ENCODE data around the gene TJP1. TPM values are rescaled to one million over a fixed set of nuclear protein-coding genes. Genes with fewer than 3 reads are reported as not detected.

The TJP1 gene
- total RNA-seq, 1 donor from 2014 or later, result not detected

- Mint-ChIP-seq H3K27ac (no peak overlapping the region), H3K36me3 (ENCODE audit: low read depth) (no peaks in the 10 kb centered on the region), H3K4me3 (no peak overlapping the region), H3K4me1 (ENCODE audit: low read depth) (no peaks in the 10 kb centered on the region), H3K9me3 (no peaks in the 10 kb centered on the region), H3K27me3 (ENCODE audit: insufficient read depth) (peaks cover 10% of the 10 kb centered on the region)
- intact Hi-C loops (cut with micrococcal nuclease), result no loop called here
- no peak for DNase-seq (ENCODE audit: low spot score)
Observed at GRCh38 chr15:29695489-29696167, 126.6 kb downstream of the TJP1 start.

GRCh38 chr15:29693225-29693624 is 129.0 kb downstream of the TJP1 start:
- no peak overlapping the region for H3K27ac Mint-ChIP-seq
- no peak for DNase-seq (ENCODE audit: low spot score)
- H3K4me3 Mint-ChIP-seq, result no peak overlapping the region
- intact Hi-C loops (cut with micrococcal nuclease), result no loop called here
- H3K4me1 Mint-ChIP-seq (ENCODE audit: low read depth), result no peaks in the 10 kb centered on the region
- H3K27me3 Mint-ChIP-seq (ENCODE audit: insufficient read depth), result peaks cover 10% of the 10 kb centered on the region
- H3K9me3 Mint-ChIP-seq, result no peaks in the 10 kb centered on the region
- no peaks in the 10 kb centered on the region for H3K36me3 Mint-ChIP-seq (ENCODE audit: low read depth)

- no peaks in the 10 kb centered on the region for H3K4me1 Mint-ChIP-seq (ENCODE audit: low read depth)
- no peak for DNase-seq (ENCODE audit: low spot score)
- no peaks in the 10 kb centered on the region for H3K9me3 Mint-ChIP-seq
- H3K27ac Mint-ChIP-seq, result no peak overlapping the region
- intact Hi-C loops (cut with micrococcal nuclease), result no loop called here
- H3K27me3 Mint-ChIP-seq (ENCODE audit: insufficient read depth), result peaks cover 8% of the 10 kb centered on the region
- H3K36me3 Mint-ChIP-seq (ENCODE audit: low read depth), result no peaks in the 10 kb centered on the region
- no peak overlapping the region for H3K4me3 Mint-ChIP-seq
Observed at GRCh38 chr15:29692527-29692926, 129.7 kb downstream of the TJP1 start.

- H3K27ac Mint-ChIP-seq, result no peak overlapping the region
- H3K36me3 Mint-ChIP-seq (ENCODE audit: low read depth), result no peaks in the 10 kb centered on the region
- DNase-seq (ENCODE audit: low spot score), result no peak
- no peaks in the 10 kb centered on the region for H3K9me3 Mint-ChIP-seq
- H3K4me3 Mint-ChIP-seq, result no peak overlapping the region
- intact Hi-C loops (cut with micrococcal nuclease), result no loop called here
- H3K4me1 Mint-ChIP-seq (ENCODE audit: low read depth), result no peaks in the 10 kb centered on the region
- H3K27me3 Mint-ChIP-seq (ENCODE audit: insufficient read depth), result peaks cover 8% of the 10 kb centered on the region
Observed at GRCh38 chr15:29690765-29691475, 131.3 kb downstream of the TJP1 start.

- no peak overlapping the region for H3K4me3 Mint-ChIP-seq
- H3K9me3 Mint-ChIP-seq, result no peaks in the 10 kb centered on the region
- DNase-seq (ENCODE audit: low spot score), result no peak
- H3K36me3 Mint-ChIP-seq (ENCODE audit: low read depth), result no peaks in the 10 kb centered on the region
- intact Hi-C loops (cut with micrococcal nuclease), result no loop called here
- no peak overlapping the region for H3K27ac Mint-ChIP-seq
- peaks cover 5% of the 10 kb centered on the region for H3K27me3 Mint-ChIP-seq (ENCODE audit: insufficient read depth)
- no peaks in the 10 kb centered on the region for H3K4me1 Mint-ChIP-seq (ENCODE audit: low read depth)
Observed at GRCh38 chr15:29689287-29689986, 132.8 kb downstream of the TJP1 start.

GRCh38 chr15:29688506-29689286 is 133.6 kb downstream of the TJP1 start:
- H3K27ac Mint-ChIP-seq, result no peak overlapping the region
- no peak for DNase-seq (ENCODE audit: low spot score)
- H3K4me3 Mint-ChIP-seq, result no peak overlapping the region
- H3K4me1 Mint-ChIP-seq (ENCODE audit: low read depth), result no peaks in the 10 kb centered on the region
- peaks cover 4% of the 10 kb centered on the region for H3K27me3 Mint-ChIP-seq (ENCODE audit: insufficient read depth)
- intact Hi-C loops (cut with micrococcal nuclease), result no loop called here
- no peaks in the 10 kb centered on the region for H3K36me3 Mint-ChIP-seq (ENCODE audit: low read depth)
- no peaks in the 10 kb centered on the region for H3K9me3 Mint-ChIP-seq

- Mint-ChIP-seq H3K4me3 (no peak overlapping the region), H3K9me3 (no peaks in the 10 kb centered on the region), H3K4me1 (ENCODE audit: low read depth) (no peaks in the 10 kb centered on the region), H3K36me3 (ENCODE audit: low read depth) (no peaks in the 10 kb centered on the region), H3K27me3 (ENCODE audit: insufficient read depth) (no peaks in the 10 kb centered on the region), H3K27ac (no peak overlapping the region)
- DNase-seq (ENCODE audit: low spot score), result no peak
- intact Hi-C loops (cut with micrococcal nuclease), result no loop called here
Observed at GRCh38 chr15:29687939-29688505, 134.2 kb downstream of the TJP1 start.

GRCh38 chr15:29687204-29687815 is 135.0 kb downstream of the TJP1 start:
- H3K27ac Mint-ChIP-seq, result no peak overlapping the region
- intact Hi-C loops (cut with micrococcal nuclease), result no loop called here

GRCh38 chr15:29686445-29687203 is 135.6 kb downstream of the TJP1 start:
- no peak for DNase-seq (ENCODE audit: low spot score)
- Mint-ChIP-seq H3K27me3 (ENCODE audit: insufficient read depth) (no peaks in the 10 kb centered on the region), H3K4me1 (ENCODE audit: low read depth) (no peaks in the 10 kb centered on the region), H3K27ac (no peak overlapping the region), H3K4me3 (no peak overlapping the region), H3K36me3 (ENCODE audit: low read depth) (no peaks in the 10 kb centered on the region), H3K9me3 (no peaks in the 10 kb centered on the region)
- intact Hi-C loops (cut with micrococcal nuclease), result no loop called here

More at GRCh38 chr15:29687204-29687815, 135.0 kb downstream of the TJP1 start:
- Mint-ChIP-seq H3K4me1 (ENCODE audit: low read depth) (no peaks in the 10 kb centered on the region), H3K4me3 (no peak overlapping the region), H3K36me3 (ENCODE audit: low read depth) (no peaks in the 10 kb centered on the region), H3K9me3 (no peaks in the 10 kb centered on the region), H3K27me3 (ENCODE audit: insufficient read depth) (no peaks in the 10 kb centered on the region)
- no peak for DNase-seq (ENCODE audit: low spot score)

GRCh38 chr15:29686079-29686425 is 136.2 kb downstream of the TJP1 start:
- Mint-ChIP-seq H3K27ac (no peak overlapping the region), H3K4me1 (ENCODE audit: low read depth) (no peaks in the 10 kb centered on the region)

GRCh38 chr15:29685156-29686078 is 136.9 kb downstream of the TJP1 start:
- Mint-ChIP-seq H3K4me1 (ENCODE audit: low read depth) (no peaks in the 10 kb centered on the region), H3K4me3 (no peak overlapping the region), H3K36me3 (ENCODE audit: low read depth) (no peaks in the 10 kb centered on the region), H3K27ac (no peak overlapping the region), H3K27me3 (ENCODE audit: insufficient read depth) (no peaks in the 10 kb centered on the region), H3K9me3 (no peaks in the 10 kb centered on the region)
- no peak for DNase-seq (ENCODE audit: low spot score)
- intact Hi-C loops (cut with micrococcal nuclease), result no loop called here

More at GRCh38 chr15:29686079-29686425, 136.2 kb downstream of the TJP1 start:
- Mint-ChIP-seq H3K27me3 (ENCODE audit: insufficient read depth) (no peaks in the 10 kb centered on the region), H3K36me3 (ENCODE audit: low read depth) (no peaks in the 10 kb centered on the region), H3K9me3 (no peaks in the 10 kb centered on the region), H3K4me3 (no peak overlapping the region)
- intact Hi-C loops (cut with micrococcal nuclease), result no loop called here
- DNase-seq (ENCODE audit: low spot score), result no peak
